GM18909 (cell line): Measurements from ENCODE around the gene PDK1.
"Not testable (repeated sequence)": the region's sequence is repeated elsewhere in the genome, so short reads cannot be mapped to it uniquely, and the experiment has no call there.

Experiments
- ATAC-seq: cut with Tn5 transposase; IDR thresholded peaks from one replicate; pipeline ENCODE4 v1.9.1; 2021; ENCODE audit warnings: mild to moderate bottlenecking; ENCODE audit not compliant: unreplicated experiment, poor library complexity

Gene PDK1

GRCh38 chr2:172551271-172551670 is 4.6 kb upstream of the PDK1 start:
- ATAC-seq: no peak

- ATAC-seq: no peak
Measured at GRCh38 chr2:172552547-172553291, 3.2 kb upstream of the PDK1 start.

- no peak for ATAC-seq
Measured at GRCh38 chr2:172554352-172555271, 1.3 kb upstream of the PDK1 start.

GRCh38 chr2:172555272-172555521 is 693 bp upstream of the PDK1 start:
- no peak for ATAC-seq

- ATAC-seq: peak; percentile 76
Measured at GRCh38 chr2:172556284-172557033, 569 bp downstream of the PDK1 start.

- ATAC-seq: no peak
Measured at GRCh38 chr2:172558372-172558771, 2.5 kb downstream of the PDK1 start.

- ATAC-seq: no peak
Measured at GRCh38 chr2:172560721-172561120, 4.8 kb downstream of the PDK1 start.

GRCh38 chr2:172561270-172561669 is 5.4 kb downstream of the PDK1 start:
- ATAC-seq: no peak

GRCh38 chr2:172562298-172562697 is 6.4 kb downstream of the PDK1 start:
- no peak for ATAC-seq

GRCh38 chr2:172564376-172564775 is 8.5 kb downstream of the PDK1 start:
- ATAC-seq: no peak

GRCh38 chr2:172571245-172571644 is 15.4 kb downstream of the PDK1 start:
- ATAC-seq: no peak

GRCh38 chr2:172572981-172573380 is 17.1 kb downstream of the PDK1 start:
- ATAC-seq: no peak

- ATAC-seq: no peak
Measured at GRCh38 chr2:172574965-172575364, 19.1 kb downstream of the PDK1 start.

GRCh38 chr2:172578054-172578453 is 22.2 kb downstream of the PDK1 start:
- ATAC-seq: no peak

- ATAC-seq: no peak
Measured at GRCh38 chr2:172578860-172579512, 23.1 kb downstream of the PDK1 start.

- ATAC-seq: no peak
Measured at GRCh38 chr2:172580544-172580943, 24.7 kb downstream of the PDK1 start.

- no peak for ATAC-seq
Measured at GRCh38 chr2:172582656-172583055, 26.8 kb downstream of the PDK1 start.

GRCh38 chr2:172586245-172586891 is 30.5 kb downstream of the PDK1 start:
- no peak for ATAC-seq

GRCh38 chr2:172587231-172587630 is 31.3 kb downstream of the PDK1 start:
- not testable (repeated sequence) for ATAC-seq

GRCh38 chr2:172588931-172589330 is 33.0 kb downstream of the PDK1 start:
- no peak for ATAC-seq
